Choroid plexus epithelial cell (primary cell): ENCODE measurements around the gene SPG21.

ENCODE experiments used
- DNase-seq: peaks from one replicate; pipeline ENCODE4 v3.0.0-alpha.2; 2010; ENCODE audit warnings: low read depth
- H3K4me3 ChIP-seq: 2 replicates; pipeline ENCODE4 v1.5.1; 2011; ENCODE audit warnings: low read depth, mild to moderate bottlenecking, control low read depth, low read length, moderate library complexity
- TF ChIP-seq, protein P1 (sequence below): conservative IDR thresholded peaks from 2 replicates; pipeline ENCODE4 v1.5.1; 2011; ENCODE audit warnings: low read depth, mild to moderate bottlenecking, control low read depth, inconsistent platforms, low read length, moderate library complexity

The SPG21 gene

DNA sequence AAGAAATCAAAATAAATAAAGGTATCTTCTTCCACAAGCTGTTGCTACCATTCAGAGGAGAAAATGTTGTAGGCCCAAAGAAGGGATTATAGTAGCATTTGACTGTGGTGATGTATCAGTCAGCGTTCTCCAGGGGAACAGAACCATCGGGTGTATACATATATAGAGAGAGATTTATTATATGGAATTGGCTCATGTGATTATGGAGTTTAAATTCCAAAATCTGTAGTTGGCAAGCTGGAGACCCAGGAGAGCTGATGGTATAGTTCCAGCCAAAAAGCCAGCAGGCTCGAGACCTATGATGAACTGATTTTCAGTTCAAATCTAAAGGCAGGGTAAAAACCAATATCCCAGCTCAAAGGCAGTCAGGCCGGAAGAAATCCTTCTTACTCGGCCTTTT is 7.4 kb upstream of the SPG21 start:
- TF ChIP-seq, protein P1, sequence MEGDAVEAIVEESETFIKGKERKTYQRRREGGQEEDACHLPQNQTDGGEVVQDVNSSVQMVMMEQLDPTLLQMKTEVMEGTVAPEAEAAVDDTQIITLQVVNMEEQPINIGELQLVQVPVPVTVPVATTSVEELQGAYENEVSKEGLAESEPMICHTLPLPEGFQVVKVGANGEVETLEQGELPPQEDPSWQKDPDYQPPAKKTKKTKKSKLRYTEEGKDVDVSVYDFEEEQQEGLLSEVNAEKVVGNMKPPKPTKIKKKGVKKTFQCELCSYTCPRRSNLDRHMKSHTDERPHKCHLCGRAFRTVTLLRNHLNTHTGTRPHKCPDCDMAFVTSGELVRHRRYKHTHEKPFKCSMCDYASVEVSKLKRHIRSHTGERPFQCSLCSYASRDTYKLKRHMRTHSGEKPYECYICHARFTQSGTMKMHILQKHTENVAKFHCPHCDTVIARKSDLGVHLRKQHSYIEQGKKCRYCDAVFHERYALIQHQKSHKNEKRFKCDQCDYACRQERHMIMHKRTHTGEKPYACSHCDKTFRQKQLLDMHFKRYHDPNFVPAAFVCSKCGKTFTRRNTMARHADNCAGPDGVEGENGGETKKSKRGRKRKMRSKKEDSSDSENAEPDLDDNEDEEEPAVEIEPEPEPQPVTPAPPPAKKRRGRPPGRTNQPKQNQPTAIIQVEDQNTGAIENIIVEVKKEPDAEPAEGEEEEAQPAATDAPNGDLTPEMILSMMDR = no peak
- no peak for DNase-seq
- no peak overlapping the region for H3K4me3 ChIP-seq

DNA sequence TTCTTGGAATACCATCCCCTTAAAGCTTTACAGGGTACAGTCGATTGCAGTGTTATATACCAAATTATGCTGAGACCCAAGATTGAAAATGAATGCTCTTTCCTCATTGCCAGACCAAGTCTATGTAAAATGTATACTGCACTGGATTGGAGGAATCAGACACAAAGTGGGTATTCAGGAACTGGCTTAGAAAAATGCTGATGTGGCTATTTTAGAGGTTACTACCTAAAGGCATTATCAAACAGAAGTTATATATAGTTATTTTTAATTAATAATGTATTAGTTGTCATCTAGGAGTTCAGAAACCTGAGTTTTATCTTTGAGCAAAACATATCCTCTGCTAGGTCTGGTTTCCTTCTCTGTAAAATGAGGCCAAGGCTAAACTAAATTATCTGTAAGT is 3.6 kb upstream of the SPG21 start:
- H3K4me3 ChIP-seq = no peak overlapping the region
- TF ChIP-seq, protein P1 = no peak
- DNase-seq = no peak

DNA sequence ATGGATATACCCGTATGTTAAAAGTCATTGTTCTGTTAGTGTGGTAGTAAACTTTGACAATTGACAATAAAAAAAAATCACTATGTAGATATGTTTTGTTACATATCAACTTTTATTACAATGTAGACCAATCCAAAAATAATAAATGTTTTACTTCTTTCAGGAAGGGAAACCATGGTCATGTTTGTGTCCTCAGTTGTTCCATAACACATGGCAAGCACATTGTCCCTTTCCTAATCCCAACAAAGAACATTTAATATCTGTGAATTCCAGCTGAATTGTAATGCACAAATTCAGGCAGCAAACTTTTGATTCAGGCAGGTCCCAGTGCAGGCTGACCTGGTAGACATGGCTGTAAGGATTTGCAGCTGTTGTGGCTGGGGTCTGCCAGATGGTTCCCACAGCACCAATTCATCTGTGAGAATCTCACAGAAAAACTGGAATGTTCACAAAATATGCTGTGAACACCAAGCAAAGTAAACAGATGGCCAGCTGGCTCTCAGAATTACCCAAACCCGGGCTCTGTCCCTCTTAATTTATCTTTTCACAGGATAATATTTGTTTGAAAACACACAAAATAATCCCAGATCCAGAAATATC is 1.9 kb upstream of the SPG21 start:
- no peak for DNase-seq
- TF ChIP-seq, protein P1 = no peak
- no peak overlapping the region for H3K4me3 ChIP-seq

DNA sequence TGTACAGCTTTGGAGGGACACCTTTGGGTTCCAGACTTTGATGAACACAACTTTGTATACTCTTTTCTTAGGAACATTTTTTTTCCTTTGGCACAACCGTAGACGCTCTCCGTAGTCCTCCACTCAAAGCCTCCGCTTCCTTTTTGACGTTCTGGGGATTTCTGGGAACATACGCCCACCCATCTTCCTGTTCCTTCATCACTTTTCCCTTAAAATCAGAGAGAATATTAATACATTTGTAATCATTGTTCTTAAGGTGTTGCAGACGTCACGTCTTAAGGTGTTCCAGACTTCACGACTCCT is 405 bp upstream of the SPG21 start:
- H3K4me3 ChIP-seq = peak overlapping the region; percentile 100
- TF ChIP-seq, protein P1 = no peak
- DNase-seq = no peak

DNA sequence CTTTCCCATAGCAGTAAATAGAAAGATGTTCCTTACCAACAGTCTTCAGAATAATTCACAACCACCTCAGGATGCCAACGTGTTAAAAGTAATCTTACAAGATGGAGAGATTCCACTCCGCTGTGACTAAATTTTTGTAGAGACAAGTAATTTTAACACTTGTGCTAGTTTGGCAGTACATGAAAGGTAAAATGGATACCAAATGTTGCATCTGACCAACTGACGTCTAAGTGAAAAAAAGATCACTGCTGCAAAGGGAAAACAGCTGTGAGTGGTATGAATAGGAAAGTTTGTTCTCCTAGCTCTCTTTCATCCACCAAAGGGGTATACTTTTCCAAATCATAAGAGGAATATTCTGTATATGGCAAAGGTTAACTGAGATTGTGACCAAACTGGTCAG is 2.6 kb downstream of the SPG21 start:
- no peak for DNase-seq
- no peak overlapping the region for H3K4me3 ChIP-seq
- TF ChIP-seq, protein P1 = no peak

DNA sequence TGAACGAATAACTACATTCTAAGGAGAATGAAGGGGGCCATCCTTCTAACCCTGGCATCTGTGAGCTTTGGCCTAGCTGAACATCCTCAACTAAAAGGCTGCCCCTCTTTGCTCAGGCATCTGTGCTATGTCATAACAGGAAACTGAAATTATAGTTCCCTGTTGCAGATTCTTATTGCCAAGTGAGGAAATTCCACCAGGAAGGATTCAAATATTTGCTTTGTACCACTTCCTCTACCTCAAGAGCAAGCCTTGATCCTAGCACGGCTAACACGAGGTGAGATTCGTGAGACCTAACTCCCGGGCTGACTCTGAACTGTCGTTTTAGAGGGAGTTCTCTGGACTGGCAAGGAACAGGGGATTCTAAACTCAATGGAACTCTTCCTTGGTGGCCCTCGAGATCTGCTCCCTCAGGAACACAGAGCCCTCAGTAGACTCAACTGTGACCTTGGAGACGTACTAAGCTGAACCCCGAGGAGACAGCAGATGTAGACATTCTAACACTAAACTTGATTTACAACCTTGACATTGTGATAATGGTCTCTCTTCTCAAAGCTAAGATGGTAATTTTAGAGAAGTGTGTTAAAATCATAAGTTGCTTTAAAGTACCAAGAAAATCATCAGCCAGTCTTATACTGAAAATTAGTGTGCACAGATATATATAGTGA is 4.2 kb downstream of the SPG21 start:
- peak; percentile 49 for DNase-seq
- no peak overlapping the region for H3K4me3 ChIP-seq
- TF ChIP-seq, protein P1 = no peak

DNA sequence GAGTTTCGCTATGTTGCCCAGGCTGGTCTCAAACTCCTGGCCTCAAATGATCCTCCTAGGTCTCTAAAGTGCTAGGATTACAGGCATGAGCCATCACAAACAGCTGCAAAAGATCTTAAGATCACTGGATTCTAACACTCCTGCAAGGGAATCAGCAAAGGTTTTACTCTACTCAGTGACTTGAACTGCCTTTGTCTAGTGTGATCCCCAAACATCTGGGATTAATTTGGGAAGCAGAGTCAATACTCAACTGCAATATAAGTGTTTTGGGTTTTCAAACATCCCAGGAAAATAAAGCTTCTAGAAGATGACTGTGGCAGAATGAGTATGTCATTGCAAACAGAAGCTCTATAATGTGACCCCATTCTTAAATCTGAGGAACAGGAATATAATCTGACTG is 7.2 kb downstream of the SPG21 start:
- DNase-seq = no peak
- TF ChIP-seq, protein P1 = no peak
- no peak overlapping the region for H3K4me3 ChIP-seq
